Bronchial epithelial cell (primary cell): Measurements from ENCODE around the gene MAN1A2. TPM values are rescaled to one million over a fixed set of nuclear protein-coding genes. Genes with fewer than 3 reads are reported as not detected.

ENCODE experiments used
- DNase-seq: peaks from one replicate; pipeline ENCODE4 v3.0.0-alpha.2; 2010; ENCODE audit warnings: low read depth
- FAIRE-seq: peaks from 2 replicates; lab custom pipeline; 2011; peaks lifted over from hg19 to GRCh38; lab: Jason Lieb, UNC
- H3K27me3 ChIP-seq: 2 replicates; pipeline ENCODE4 v1.5.1; 2011; ENCODE audit warnings: low read length; ENCODE audit not compliant: control insufficient read depth, insufficient read depth
- H3K36me3 ChIP-seq: 2 replicates; pipeline ENCODE4 v1.5.1; 2011; ENCODE audit warnings: low read length; ENCODE audit not compliant: control insufficient read depth, insufficient read depth
- H3K4me3 ChIP-seq: 2 replicates; pipeline ENCODE4 v1.5.1; 2011; ENCODE audit warnings: mild to moderate bottlenecking, low read depth, low read length, control low read depth
- total RNA-seq: library from RNA; depleted of rRNA; stranded (reverse); fragments of >200 nt; gene quantifications from 2 replicates; pipeline ENCODE4 v1.2.1, GENCODE V29; 2014
- TF ChIP-seq, protein P1 (sequence below): IDR thresholded peaks from 2 replicates; pipeline ENCODE4 v1.5.1; 2011; ENCODE audit warnings: mild to moderate bottlenecking, moderate library complexity, low read length, control low read depth, inconsistent platforms; ENCODE audit not compliant: insufficient read depth, severe bottlenecking

The MAN1A2 gene
- total RNA-seq, 1 donor from 2014 or later = 49.8 TPM

- TF ChIP-seq, protein P1, sequence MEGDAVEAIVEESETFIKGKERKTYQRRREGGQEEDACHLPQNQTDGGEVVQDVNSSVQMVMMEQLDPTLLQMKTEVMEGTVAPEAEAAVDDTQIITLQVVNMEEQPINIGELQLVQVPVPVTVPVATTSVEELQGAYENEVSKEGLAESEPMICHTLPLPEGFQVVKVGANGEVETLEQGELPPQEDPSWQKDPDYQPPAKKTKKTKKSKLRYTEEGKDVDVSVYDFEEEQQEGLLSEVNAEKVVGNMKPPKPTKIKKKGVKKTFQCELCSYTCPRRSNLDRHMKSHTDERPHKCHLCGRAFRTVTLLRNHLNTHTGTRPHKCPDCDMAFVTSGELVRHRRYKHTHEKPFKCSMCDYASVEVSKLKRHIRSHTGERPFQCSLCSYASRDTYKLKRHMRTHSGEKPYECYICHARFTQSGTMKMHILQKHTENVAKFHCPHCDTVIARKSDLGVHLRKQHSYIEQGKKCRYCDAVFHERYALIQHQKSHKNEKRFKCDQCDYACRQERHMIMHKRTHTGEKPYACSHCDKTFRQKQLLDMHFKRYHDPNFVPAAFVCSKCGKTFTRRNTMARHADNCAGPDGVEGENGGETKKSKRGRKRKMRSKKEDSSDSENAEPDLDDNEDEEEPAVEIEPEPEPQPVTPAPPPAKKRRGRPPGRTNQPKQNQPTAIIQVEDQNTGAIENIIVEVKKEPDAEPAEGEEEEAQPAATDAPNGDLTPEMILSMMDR = no peak
- FAIRE-seq (no peak), DNase-seq (peak; percentile 37)
- H3K36me3 ChIP-seq = no peaks in the 10 kb centered on the region
- no peaks in the 10 kb centered on the region for H3K27me3 ChIP-seq
- H3K4me3 ChIP-seq = peak overlapping the region; percentile 54
Observed at GRCh38 chr1:117366177-117367045, 838 bp upstream of the MAN1A2 start.

DNA sequence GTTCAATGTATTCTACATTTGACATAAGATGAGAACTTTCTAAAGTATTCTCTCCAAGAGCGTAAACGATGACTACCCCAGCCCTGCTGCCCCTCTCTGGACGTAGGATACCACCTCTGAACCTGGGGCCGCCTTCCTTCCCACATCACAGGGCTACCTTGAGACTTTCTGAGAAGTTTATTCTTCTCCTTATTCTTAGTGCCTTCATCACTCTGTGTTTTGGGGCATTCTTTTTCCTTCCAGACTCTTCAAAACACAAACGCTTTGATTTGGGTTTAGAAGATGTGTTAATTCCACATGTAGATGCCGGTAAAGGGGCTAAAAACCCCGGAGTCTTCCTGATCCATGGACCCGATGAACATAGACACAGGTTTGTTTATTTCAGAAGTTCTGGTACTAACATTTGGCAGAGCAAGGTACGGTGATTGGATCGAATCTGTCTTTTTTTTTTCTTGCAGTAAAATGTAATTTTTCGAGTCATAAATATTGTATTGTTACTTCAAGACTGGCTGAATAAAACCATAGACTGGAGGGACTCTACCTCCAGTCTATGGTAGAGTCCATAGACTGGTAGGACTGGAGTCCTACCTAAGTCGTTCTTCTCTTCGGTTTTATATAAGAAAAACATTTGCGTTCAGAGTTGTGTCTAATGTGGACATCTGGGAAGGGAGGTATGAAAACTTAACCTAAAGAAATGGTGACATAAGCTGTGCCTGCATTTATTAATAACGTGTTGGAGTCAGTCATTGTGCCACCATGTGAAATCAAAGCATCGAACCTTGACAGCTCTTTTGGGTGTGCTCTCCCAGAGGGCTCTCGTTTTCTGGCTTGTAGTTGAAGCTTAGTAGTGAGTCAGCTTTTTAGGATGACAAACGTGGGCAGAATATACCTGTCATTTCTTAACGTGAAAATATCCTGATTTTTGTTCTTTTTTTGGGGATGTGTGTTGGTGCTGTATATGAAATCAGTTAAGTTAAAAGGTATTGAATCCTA is 1.2 kb downstream of the MAN1A2 start:
- FAIRE-seq = no peak
- Histone ChIP-seq H3K4me3 (peak overlapping the region; percentile 54), H3K36me3 (no peaks in the 10 kb centered on the region), H3K27me3 (no peaks in the 10 kb centered on the region)
- peak; percentile 64 for DNase-seq
- TF ChIP-seq, protein P1 = no peak

- Histone ChIP-seq H3K4me3 (peak overlapping the region; percentile 13), H3K27me3 (no peaks in the 10 kb centered on the region), H3K36me3 (no peaks in the 10 kb centered on the region)
- TF ChIP-seq, protein P1 = no peak
- FAIRE-seq (no peak), DNase-seq (peak; percentile 6)
Observed at GRCh38 chr1:117370071-117370470, 2.8 kb downstream of the MAN1A2 start.

- DNase-seq = no peak
Observed at GRCh38 chr1:117370509-117370908, 3.3 kb downstream of the MAN1A2 start.

GRCh38 chr1:117371441-117372151 is 4.3 kb downstream of the MAN1A2 start:
- TF ChIP-seq, protein P1 = no peak
- DNase-seq (no peak), FAIRE-seq (no peak)
- Histone ChIP-seq H3K4me3 (no peak overlapping the region), H3K36me3 (no peaks in the 10 kb centered on the region), H3K27me3 (no peaks in the 10 kb centered on the region)

More at GRCh38 chr1:117370509-117370908, 3.3 kb downstream of the MAN1A2 start:
- no peaks in the 10 kb centered on the region for H3K27me3 ChIP-seq
- TF ChIP-seq, protein P1 = no peak
- H3K36me3 ChIP-seq = no peaks in the 10 kb centered on the region
- H3K4me3 ChIP-seq = no peak overlapping the region
- FAIRE-seq = no peak
